H1 (cell line): ENCODE data around the gene SLCO2A1. TPM values are rescaled to one million over a fixed set of nuclear protein-coding genes. Genes with fewer than 3 reads are reported as not detected.

Experiments used
- CTCF ChIA-PET: fragments of 300-600 bp; sonication (Branson Sonifier 250); formaldehyde crosslinking; loops from one replicate; lab custom pipeline; 2021; ENCODE audit not compliant: partially characterized antibody; lab: Charles Lee
- POLR2A ChIA-PET: fragments of 300-600 bp; sonication (Branson Sonifier 250); formaldehyde crosslinking; loops from one replicate; lab custom pipeline; 2021; ENCODE audit warnings: inconsistent platforms; ENCODE audit not compliant: partially characterized antibody; lab: Charles Lee
- DNase-seq, 2 experiments: peaks; one replicate each; pipeline versions ENCODE4 v3.0.0 to v3.0.0-alpha.2; 2010 to 2022; ENCODE audit warnings: low spot score in 2 of 2, low read depth in 1 of 2, mixed read lengths in 1 of 2
- FAIRE-seq: peaks from 2 replicates; lab custom pipeline; 2011; peaks lifted over from hg19 to GRCh38; lab: Jason Lieb, UNC
- H2AFZ ChIP-seq: 2 replicates; pipeline ENCODE4 v1.8.1; 2012; ENCODE audit warnings: low read length, inconsistent platforms
- H2AK5ac ChIP-seq: 2 replicates; pipeline ENCODE4 v1.6.1; 2013; ENCODE audit warnings: low read depth, low read length
- H2BK120ac ChIP-seq: replicated peaks from 2 replicates; pipeline ENCODE3; 2013; ENCODE audit warnings: low read depth, low read length, inconsistent platforms
- H2BK12ac ChIP-seq: 2 replicates; pipeline ENCODE4 v1.6.1; 2013; ENCODE audit warnings: low read depth, low read length
- H2BK15ac ChIP-seq: 2 replicates; pipeline ENCODE4 v1.6.1; 2013; ENCODE audit warnings: low read length
- H2BK20ac ChIP-seq: 2 replicates; pipeline ENCODE4 v1.6.1; 2013; ENCODE audit warnings: low read length
- H2BK5ac ChIP-seq: 2 replicates; pipeline ENCODE4 v1.6.1; 2013; ENCODE audit warnings: low read depth, low read length
- H3K14ac ChIP-seq: 2 replicates; pipeline ENCODE4 v1.6.1; 2013; ENCODE audit warnings: inconsistent platforms; ENCODE audit not compliant: insufficient read length
- H3K18ac ChIP-seq: 2 replicates; pipeline ENCODE4 v1.6.1; 2013; ENCODE audit warnings: low read length; ENCODE audit errors: extremely low read depth
- H3K23ac ChIP-seq: 2 replicates; pipeline ENCODE4 v1.6.1; 2013; ENCODE audit warnings: inconsistent platforms; ENCODE audit not compliant: insufficient read length
- H3K23me2 ChIP-seq: 2 replicates; pipeline ENCODE4 v1.6.1; 2013; ENCODE audit warnings: low read depth, low read length
- H3K27ac ChIP-seq: 2 replicates; pipeline ENCODE4 v1.6.1; 2011; ENCODE audit warnings: low read depth, low read length, inconsistent platforms
- H3K27me3 ChIP-seq, 4 experiments: replicated peaks in 1 of 4; 1 replicate in 1 of 4; 2 replicates in 3 of 4; pipeline versions ENCODE4 v1.6.1 to v1.8.1; 2011 to 2013; ENCODE audit warnings: low read length in 3 of 4, mild to moderate bottlenecking in 3 of 4, inconsistent platforms in 2 of 4, mixed read lengths in 2 of 4, moderate library complexity in 1 of 4; ENCODE audit not compliant: control insufficient read depth in 3 of 4, insufficient read depth in 3 of 4; ENCODE audit errors: extremely low read depth in 1 of 4
- H3K36me3 ChIP-seq, 4 experiments: 2 replicates each; pipeline versions ENCODE4 v1.6.1 to v1.8.1; 2011 to 2013; ENCODE audit warnings: mild to moderate bottlenecking in 4 of 4, low read length in 3 of 4, moderate library complexity in 2 of 4, control low read depth in 1 of 4, inconsistent platforms in 1 of 4; ENCODE audit not compliant: insufficient read depth in 4 of 4, control insufficient read depth in 2 of 4
- H3K4ac ChIP-seq: replicated peaks from 2 replicates; pipeline ENCODE3; 2013; ENCODE audit warnings: low read length, low read depth, mixed read lengths, inconsistent platforms; ENCODE audit not compliant: insufficient read length
- H3K4me1 ChIP-seq, 4 experiments: replicated peaks in 1 of 4; 1 replicate in 1 of 4; 2 replicates in 3 of 4; pipeline versions ENCODE4 v1.6.1 to v1.8.1; 2011 to 2013; ENCODE audit warnings: low read length in 3 of 4, inconsistent platforms in 2 of 4, mixed read lengths in 1 of 4; ENCODE audit not compliant: insufficient read depth in 4 of 4, control insufficient read depth in 3 of 4
- H3K4me2 ChIP-seq, 2 experiments: 2 replicates each; pipeline versions ENCODE4 v1.6.1 to v1.8.1; 2011 to 2013; ENCODE audit warnings: low read depth in 2 of 2, low read length in 2 of 2, control low read depth in 1 of 2, inconsistent platforms in 1 of 2, mild to moderate bottlenecking in 1 of 2; ENCODE audit not compliant: insufficient read depth in 1 of 2
- H3K4me3 ChIP-seq, 4 experiments: fragments of 200-600, 300-600 bp in 1 of 4; sonication (generic), shearing (Covaris generic), sonication (Bioruptor Twin) in 1 of 4; 2 replicates each; pipeline versions ENCODE4 v1.5.1 to v1.8.1; 2011 to 2016; ENCODE audit warnings: low read length in 4 of 4, low read depth in 3 of 4, control low read depth in 2 of 4, inconsistent platforms in 2 of 4, mild to moderate bottlenecking in 2 of 4, mixed read lengths in 1 of 4, moderate library complexity in 1 of 4; ENCODE audit not compliant: insufficient read depth in 2 of 4; ENCODE audit errors: extremely low read depth in 1 of 4
- H3K56ac ChIP-seq: replicated peaks from 2 replicates; pipeline ENCODE3; 2013; ENCODE audit warnings: low read depth, mild to moderate bottlenecking, mixed read lengths, low read length, inconsistent platforms; ENCODE audit not compliant: insufficient read length
- H3K79me1 ChIP-seq: 2 replicates; pipeline ENCODE4 v1.6.1; 2013; ENCODE audit warnings: low read depth, low read length, control low read depth
- H3K79me2 ChIP-seq, 2 experiments: 2 replicates each; pipeline versions ENCODE4 v1.6.1 to v1.8.1; 2012 to 2013; ENCODE audit warnings: low read length in 2 of 2, mild to moderate bottlenecking in 2 of 2, inconsistent platforms in 1 of 2; ENCODE audit not compliant: insufficient read depth in 2 of 2, control insufficient read depth in 1 of 2
- H3K9ac ChIP-seq, 4 experiments: replicated peaks in 1 of 4; 1 replicate in 1 of 4; 2 replicates in 3 of 4; pipeline versions ENCODE4 v1.6.1 to v1.8.1; 2011 to 2013; ENCODE audit warnings: low read depth in 3 of 4, low read length in 3 of 4, control low read depth in 2 of 4, mild to moderate bottlenecking in 2 of 4, moderate library complexity in 2 of 4, inconsistent platforms in 1 of 4; ENCODE audit errors: extremely low read depth in 1 of 4
- H3K9me3 ChIP-seq, 2 experiments: 2 replicates each; pipeline versions ENCODE4 v1.6.1 to v1.8.1; 2012 to 2013; ENCODE audit warnings: mild to moderate bottlenecking in 2 of 2, moderate library complexity in 2 of 2, control low read depth in 1 of 2, inconsistent platforms in 1 of 2, low read depth in 1 of 2, low read length in 1 of 2, mixed read lengths in 1 of 2; ENCODE audit not compliant: insufficient read depth in 2 of 2
- H4K20me1 ChIP-seq, 2 experiments: replicated peaks in 1 of 2; 2 replicates each; pipeline versions ENCODE3 to v1.8.1; 2011 to 2013; ENCODE audit warnings: inconsistent platforms in 2 of 2, low read length in 2 of 2, mild to moderate bottlenecking in 1 of 2; ENCODE audit not compliant: insufficient read depth in 2 of 2, control insufficient read depth in 1 of 2
- H4K5ac ChIP-seq: 2 replicates; pipeline ENCODE4 v1.6.1; 2013; ENCODE audit warnings: low read length, low read depth, mixed read lengths, inconsistent platforms; ENCODE audit not compliant: insufficient read length
- H4K8ac ChIP-seq: 2 replicates; pipeline ENCODE4 v1.8.0; 2013; ENCODE audit warnings: mild to moderate bottlenecking, moderate library complexity, low read length, inconsistent platforms; ENCODE audit not compliant: insufficient read depth; ENCODE audit errors: extremely low read depth
- H4K91ac ChIP-seq: replicated peaks from 2 replicates; pipeline ENCODE3; 2013; ENCODE audit warnings: low read length, mixed read lengths, inconsistent platforms; ENCODE audit not compliant: insufficient read length
- CBX8 ChIP-seq: fragments of 300-800, 300-1000 bp; sonication (generic); IDR thresholded peaks from 2 replicates; pipeline ENCODE4 v1.7.1; 2016; ENCODE audit warnings: low read depth, low read length, borderline replicate concordance
- TAF1 ChIP-seq: IDR thresholded peaks from 2 replicates; pipeline ENCODE4 v1.6.1; 2011; ENCODE audit warnings: mild to moderate bottlenecking, low read depth, low read length
- WGBS, 2 experiments: shearing (Covaris generic) in 1 of 2; methylation state at CpG; one replicate each; pipeline versions ENCODE4 v1.1.6 to v1.1.7; 2013 to 2015; ENCODE audit warnings: low lambda C conversion rate in 2 of 2, mixed read lengths in 2 of 2, inconsistent platforms in 1 of 2, low coverage in 1 of 2, missing lambda C conversion rate in 1 of 2; ENCODE audit not compliant: insufficient replicate concordance in 2 of 2, insufficient coverage in 1 of 2, insufficient read length in 1 of 2; ENCODE audit errors: extremely low coverage in 1 of 2, missing lambda C conversion rate in 1 of 2; 5-methylcytosine and 5-hydroxymethylcytosine counted together
- polyA plus RNA-seq, 7 experiments: library from polyadenylated mRNA; depleted of rRNA in 3 of 7; stranded (reverse) in 5 of 7; unstranded in 2 of 7; fragments of >200 nt in 5 of 7; fragments of 200-250 nt in 2 of 7; gene quantifications; 1 replicate in 5 of 7; 2 replicates in 1 of 7; 4 replicates in 1 of 7; pipeline versions ENCODE4 v1.2.1 to v1.2.3, GENCODE V29; 2011 to 2013; ENCODE audit warnings: missing spikeins in 2 of 7, mixed read lengths in 2 of 7
- total RNA-seq: library from RNA; stranded (reverse); fragmentation: NEBNext Ultra II Directional; extraction: Animal tissue kit (Norgen Biotek cat#: 25700); gene quantifications from 2 replicates; pipeline ENCODE4 v1.2.1, GENCODE V29; 2021

The SLCO2A1 gene
- total and polyA plus RNA-seq, 2 of the 8 experiments (the other 6 are each of a cell fraction or from before 2014, with no cell fraction given): 1.1 to 2.3 TPM

DNA sequence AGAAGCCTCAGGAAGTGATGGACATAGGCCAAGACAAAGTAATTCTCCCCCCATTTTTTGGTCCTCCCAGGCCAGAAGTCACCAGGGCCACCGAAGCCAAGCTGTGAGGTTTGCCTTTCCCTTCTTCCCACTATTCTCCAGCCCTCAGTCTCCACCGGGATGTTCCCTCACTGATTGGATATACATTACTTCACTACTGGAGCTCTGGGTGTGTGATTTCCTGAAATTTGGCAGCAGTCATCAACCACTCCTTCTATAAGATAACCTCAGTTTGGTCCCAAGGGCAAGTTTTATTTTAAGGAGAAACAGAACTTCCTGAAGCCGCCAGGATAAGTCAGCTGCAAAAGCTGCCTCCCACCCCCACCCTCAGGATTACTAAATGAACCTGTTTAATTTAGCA is 11.3 kb downstream of the SLCO2A1 start:
- no peaks in the 10 kb centered on the region for H3K4me1 ChIP-seq
- no peak overlapping the region for H2BK12ac ChIP-seq
- no peak overlapping the region for H3K4me3 ChIP-seq
- TF ChIP-seq CBX8: no peak
- TF ChIP-seq TAF1: no peak
- TF ChIP-seq, all 59 proteins: peak for 0
- Histone ChIP-seq H3K56ac (no peak overlapping the region), H3K27ac (no peak overlapping the region), H3K23me2 (no peaks in the 10 kb centered on the region), H2BK120ac (no peak overlapping the region), H2BK20ac (no peak overlapping the region), H2BK5ac (no peak overlapping the region), H3K4me2 (no peak overlapping the region), H3K14ac (no peak overlapping the region), H3K4ac (no peak overlapping the region), H2BK15ac (no peak overlapping the region), H3K79me2 (no peaks in the 10 kb centered on the region), H3K18ac (no peak overlapping the region), H3K79me1 (no peaks in the 10 kb centered on the region; the same call in 1 of the 2 replicates), H4K91ac (no peak overlapping the region), H4K20me1 (no peaks in the 10 kb centered on the region), H2AFZ (no peak overlapping the region), H4K5ac (no peak overlapping the region), H2AK5ac (no peak overlapping the region), H3K23ac (no peak overlapping the region), H3K9ac (no peak overlapping the region), H3K27me3 (no peaks in the 10 kb centered on the region), H3K36me3 (no peaks in the 10 kb centered on the region), H3K9me3 (no peaks in the 10 kb centered on the region), H4K8ac (no peak overlapping the region)
- POLR2A ChIA-PET: interaction anchor here (0.6 kb wide), 1 partner anchor 19 kb away, joined by 3 read pairs; no protein-coding TSS in a partner anchor
- 85% methylated on average over 3 of the region's 3 CpGs; no CpG with 5 or more reads in 1 of the 2 experiments for WGBS, 2 experiments
- CTCF ChIA-PET: interaction anchor here (0.6 to 1.7 kb wide), 3 partner anchors 54 to 642 kb away, joined by 3 to 6 read pairs (median 4); no protein-coding TSS in a partner anchor
- DNase-seq: no peak
- FAIRE-seq: no peak
